Measurements from ENCODE around the gene GEMIN5. TPM values are rescaled to one million over a fixed set of nuclear protein-coding genes. Genes with fewer than 3 reads are reported as not detected.

Gene GEMIN5
- total RNA-seq, 2 experiments from 2014 or later = 2.7 to 3.7 TPM

DNA sequence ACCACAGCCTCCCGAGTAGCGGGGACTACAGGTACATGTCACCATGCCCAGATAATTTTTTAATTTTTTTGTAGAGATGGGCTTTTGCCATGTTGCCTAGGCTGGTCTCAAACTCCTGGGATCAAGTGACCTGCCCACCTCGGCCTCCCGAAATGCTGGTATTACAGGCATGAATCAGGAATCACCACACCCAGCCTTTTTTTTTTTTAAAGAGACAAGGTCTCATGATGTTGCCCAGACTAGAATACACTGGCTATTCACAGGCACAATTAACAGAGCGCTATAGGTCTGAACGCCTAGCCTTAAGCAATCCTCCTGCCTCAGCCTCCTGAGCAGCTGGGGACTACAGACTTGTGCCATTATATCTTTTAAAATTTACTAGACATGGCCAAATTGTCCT, 36.1 kb downstream of the GEMIN5 start:
- Histone ChIP-seq H3K4me1 (ENCODE audit: insufficient read depth, low read length) (no peaks in the 10 kb centered on the region), H3K4me3 (ENCODE audit: low read length) (no peak overlapping the region), H3K36me3 (ENCODE audit: insufficient read depth, low read length) (peaks cover 84% of the 10 kb centered on the region), H3K9me3 (ENCODE audit: control insufficient read depth in 1 of 2, insufficient read depth in 1 of 2, low read length in 2 of 2) (no peaks in the 10 kb centered on the region), H3K27ac (ENCODE audit: low read depth in 1 of 2, low read length in 2 of 2) (no peak overlapping the region), H3K27me3 (ENCODE audit: control insufficient read depth in 1 of 2, insufficient read depth in 2 of 2, low read length in 2 of 2) (no peaks in the 10 kb centered on the region)
- intact Hi-C loops (cut with DNase I, micrococcal nuclease) = no loop called here
- ATAC-seq (ENCODE audit: poor library complexity) (no peak), DNase-seq (no peak)
- no peak overlapping the region for H3K27ac Mint-ChIP-seq
- H3K4me3 Mint-ChIP-seq = no peak overlapping the region
- H3K9me3 Mint-ChIP-seq = no peaks in the 10 kb centered on the region
- TF ChIP-seq, protein P1, sequence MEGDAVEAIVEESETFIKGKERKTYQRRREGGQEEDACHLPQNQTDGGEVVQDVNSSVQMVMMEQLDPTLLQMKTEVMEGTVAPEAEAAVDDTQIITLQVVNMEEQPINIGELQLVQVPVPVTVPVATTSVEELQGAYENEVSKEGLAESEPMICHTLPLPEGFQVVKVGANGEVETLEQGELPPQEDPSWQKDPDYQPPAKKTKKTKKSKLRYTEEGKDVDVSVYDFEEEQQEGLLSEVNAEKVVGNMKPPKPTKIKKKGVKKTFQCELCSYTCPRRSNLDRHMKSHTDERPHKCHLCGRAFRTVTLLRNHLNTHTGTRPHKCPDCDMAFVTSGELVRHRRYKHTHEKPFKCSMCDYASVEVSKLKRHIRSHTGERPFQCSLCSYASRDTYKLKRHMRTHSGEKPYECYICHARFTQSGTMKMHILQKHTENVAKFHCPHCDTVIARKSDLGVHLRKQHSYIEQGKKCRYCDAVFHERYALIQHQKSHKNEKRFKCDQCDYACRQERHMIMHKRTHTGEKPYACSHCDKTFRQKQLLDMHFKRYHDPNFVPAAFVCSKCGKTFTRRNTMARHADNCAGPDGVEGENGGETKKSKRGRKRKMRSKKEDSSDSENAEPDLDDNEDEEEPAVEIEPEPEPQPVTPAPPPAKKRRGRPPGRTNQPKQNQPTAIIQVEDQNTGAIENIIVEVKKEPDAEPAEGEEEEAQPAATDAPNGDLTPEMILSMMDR (IDR thresholded peaks at IDR 0.05) = no peak
- POLR2A ChIA-PET = interaction anchor here (1.0 kb wide), 1 partner anchor 25 kb away, joined by 3 read pairs; no protein-coding TSS in a partner anchor
- peaks cover 94% of the 10 kb centered on the region for H3K36me3 Mint-ChIP-seq (ENCODE audit: low read depth)
- H3K4me1 Mint-ChIP-seq (ENCODE audit: low read depth) = no peaks in the 10 kb centered on the region
- H3K27me3 Mint-ChIP-seq = no peaks in the 10 kb centered on the region
- CTCF ChIA-PET = interaction anchor here (1.3 kb wide), 1 partner anchor 252 kb away, joined by 3 read pairs; no protein-coding TSS in a partner anchor

DNA sequence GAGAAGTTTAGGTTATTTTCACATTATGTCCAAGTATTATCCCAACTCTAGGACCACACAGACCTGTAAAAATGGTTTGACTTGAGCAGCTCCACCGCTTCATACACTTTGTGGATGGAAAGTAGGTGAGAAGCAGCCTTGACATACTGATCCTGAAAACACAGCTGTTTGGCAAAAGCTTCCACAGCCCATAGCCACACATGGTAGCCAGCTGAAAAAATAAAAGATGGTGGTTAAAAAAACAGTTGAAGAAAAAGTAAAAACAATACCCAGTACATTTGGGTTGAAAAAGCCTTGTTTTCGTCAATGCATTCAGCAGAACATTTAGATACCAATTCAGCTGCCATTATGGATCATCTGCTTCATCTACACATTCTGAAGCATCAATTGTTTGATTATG, 36.7 kb downstream of the GEMIN5 start:
- TF ChIP-seq, protein P1 (IDR thresholded peaks at IDR 0.05) = no peak
- ATAC-seq (ENCODE audit: poor library complexity) = no peak
- H3K27me3 ChIP-seq (ENCODE audit: control insufficient read depth in 1 of 2, insufficient read depth in 2 of 2, low read length in 2 of 2) = no peaks in the 10 kb centered on the region
- Mint-ChIP-seq H3K36me3 (ENCODE audit: low read depth) (peaks cover 94% of the 10 kb centered on the region), H3K27me3 (no peaks in the 10 kb centered on the region), H3K27ac (no peak overlapping the region), H3K4me3 (no peak overlapping the region), H3K4me1 (ENCODE audit: low read depth) (no peaks in the 10 kb centered on the region), H3K9me3 (no peaks in the 10 kb centered on the region)
- CTCF ChIA-PET = no interaction called here
- H3K27ac ChIP-seq (ENCODE audit: low read depth in 1 of 2, low read length in 2 of 2) = no peak overlapping the region
- no peaks in the 10 kb centered on the region for H3K4me1 ChIP-seq (ENCODE audit: insufficient read depth, low read length)
- POLR2A ChIA-PET = no interaction called here
- DNase-seq = no peak
- intact Hi-C loops (cut with DNase I, micrococcal nuclease) = no loop called here
- no peak overlapping the region for H3K4me3 ChIP-seq (ENCODE audit: low read length)
- peaks cover 84% of the 10 kb centered on the region for H3K36me3 ChIP-seq (ENCODE audit: insufficient read depth, low read length)
- no peaks in the 10 kb centered on the region for H3K9me3 ChIP-seq (ENCODE audit: control insufficient read depth in 1 of 2, insufficient read depth in 1 of 2, low read length in 2 of 2)

DNA sequence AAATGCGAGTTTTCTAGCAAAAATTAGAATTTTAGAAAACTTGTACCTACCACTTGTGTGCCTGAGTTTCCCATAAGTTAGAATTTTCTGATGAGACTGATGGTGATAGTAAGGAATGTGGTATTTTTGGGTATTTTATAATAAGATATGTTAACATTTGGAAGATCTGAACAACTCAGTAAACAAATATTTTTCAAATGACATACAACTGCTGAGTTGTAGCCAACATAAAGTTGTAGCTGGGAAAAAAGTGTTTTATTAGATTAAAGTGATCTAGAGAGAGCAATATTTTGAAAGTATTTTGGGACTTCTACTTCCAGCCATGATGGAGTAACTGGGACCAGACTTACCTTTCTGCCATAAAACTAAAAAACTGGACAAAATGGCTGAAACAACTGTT, 37.9 kb downstream of the GEMIN5 start:
- intact Hi-C loops (cut with DNase I, micrococcal nuclease) = no loop called here
- Histone ChIP-seq H3K36me3 (ENCODE audit: insufficient read depth, low read length) (peaks cover 84% of the 10 kb centered on the region), H3K4me1 (ENCODE audit: insufficient read depth, low read length) (no peaks in the 10 kb centered on the region), H3K27me3 (ENCODE audit: control insufficient read depth in 1 of 2, insufficient read depth in 2 of 2, low read length in 2 of 2) (no peaks in the 10 kb centered on the region), H3K9me3 (ENCODE audit: control insufficient read depth in 1 of 2, insufficient read depth in 1 of 2, low read length in 2 of 2) (no peaks in the 10 kb centered on the region), H3K4me3 (ENCODE audit: low read length) (no peak overlapping the region), H3K27ac (ENCODE audit: low read depth in 1 of 2, low read length in 2 of 2) (no peak overlapping the region)
- TF ChIP-seq, protein P1 (IDR thresholded peaks at IDR 0.05) = no peak
- Mint-ChIP-seq H3K9me3 (no peaks in the 10 kb centered on the region), H3K4me1 (ENCODE audit: low read depth) (no peaks in the 10 kb centered on the region), H3K36me3 (ENCODE audit: low read depth) (peaks cover 97% of the 10 kb centered on the region), H3K27ac (no peak overlapping the region), H3K4me3 (no peak overlapping the region), H3K27me3 (no peaks in the 10 kb centered on the region)
- no peak for ATAC-seq (ENCODE audit: poor library complexity)
- POLR2A ChIA-PET = no interaction called here
- DNase-seq = no peak
- CTCF ChIA-PET = no interaction called here

Measured in CD4-positive, alpha-beta T cell (primary cell).